Right lobe of liver (tissue), 4 donors: Measurements from ENCODE around the gene SSH2.

ENCODE experiments used
- CTCF ChIP-seq, 4 donors: fragments of 200-600 bp in 3 of 4; fragments of 450-650 bp in 1 of 4; IDR thresholded peaks; one replicate each; pipeline versions ENCODE4 v1.5.1 to v1.8.0; 2016 to 2022; ENCODE audit warnings: antibody characterized with exemption in 4 of 4, mild to moderate bottlenecking in 2 of 4
- POLR2A ChIP-seq: fragments of 450-650 bp; IDR thresholded peaks from one replicate; pipeline ENCODE4 v1.6.1; 2017; ENCODE audit warnings: antibody characterized with exemption, mild to moderate bottlenecking
- donor health status: DM: no; HTN: no; CAD: no.
- donor health status: DM: no; HTN: no; CAD: no.
- donor health status: DM: no; HTN: yes; CAD: no.

- TF ChIP-seq CTCF (IDR thresholded peaks at IDR 0.05) (no peak), POLR2A (no peak)
Measured at GRCh38 chr17:29663155-29663554, 266.9 kb downstream of the SSH2 start.
